Measurements from ENCODE around the gene ERGIC1. TPM values are rescaled to one million over a fixed set of nuclear protein-coding genes. Genes with fewer than 3 reads are reported as not detected.

ERGIC1 gene
- total RNA-seq, 4 donors from 2014 or later, result 116 to 172 (median 144) TPM

DNA sequence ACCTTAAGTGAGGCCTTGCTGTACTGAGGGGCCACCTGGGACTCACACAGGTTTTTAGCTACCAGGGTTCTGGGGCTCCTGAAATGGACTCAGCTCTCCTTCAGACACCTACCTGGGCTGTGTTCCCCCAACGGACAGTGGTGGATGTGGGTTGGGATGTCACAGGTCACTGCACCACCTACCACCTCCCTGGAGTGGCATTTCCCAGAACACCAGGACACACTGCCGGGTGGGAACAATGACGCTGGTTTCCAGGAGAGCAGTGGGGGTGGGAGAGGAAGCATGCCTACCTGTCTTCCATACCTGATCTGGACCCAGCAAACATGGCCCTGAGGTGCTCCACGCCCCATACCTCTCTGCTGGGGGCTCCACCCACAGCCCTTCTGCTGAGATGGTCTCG is 20.9 kb downstream of the ERGIC1 start:
- H3K27ac ChIP-seq, result peak overlapping the region; percentile 77 to 94 (median 92)
- WGBS, 2 donors (ENCODE audit: low coverage in 1 of 2), result no CpG with 5 or more reads among the region's 5 CpGs
- no peak for ATAC-seq
- no peaks in the 10 kb centered on the region for H3K27me3 ChIP-seq
- no peaks in the 10 kb centered on the region for H3K36me3 ChIP-seq
- no peak overlapping the region for H3K4me3 ChIP-seq
- no peaks in the 10 kb centered on the region for H3K9me3 ChIP-seq
- peaks cover 10 to 95% (median 61%) of the 10 kb centered on the region in 3 donors for H3K4me1 ChIP-seq
- no peak for TF ChIP-seq POLR2A (IDR thresholded peaks at IDR 0.05)

DNA sequence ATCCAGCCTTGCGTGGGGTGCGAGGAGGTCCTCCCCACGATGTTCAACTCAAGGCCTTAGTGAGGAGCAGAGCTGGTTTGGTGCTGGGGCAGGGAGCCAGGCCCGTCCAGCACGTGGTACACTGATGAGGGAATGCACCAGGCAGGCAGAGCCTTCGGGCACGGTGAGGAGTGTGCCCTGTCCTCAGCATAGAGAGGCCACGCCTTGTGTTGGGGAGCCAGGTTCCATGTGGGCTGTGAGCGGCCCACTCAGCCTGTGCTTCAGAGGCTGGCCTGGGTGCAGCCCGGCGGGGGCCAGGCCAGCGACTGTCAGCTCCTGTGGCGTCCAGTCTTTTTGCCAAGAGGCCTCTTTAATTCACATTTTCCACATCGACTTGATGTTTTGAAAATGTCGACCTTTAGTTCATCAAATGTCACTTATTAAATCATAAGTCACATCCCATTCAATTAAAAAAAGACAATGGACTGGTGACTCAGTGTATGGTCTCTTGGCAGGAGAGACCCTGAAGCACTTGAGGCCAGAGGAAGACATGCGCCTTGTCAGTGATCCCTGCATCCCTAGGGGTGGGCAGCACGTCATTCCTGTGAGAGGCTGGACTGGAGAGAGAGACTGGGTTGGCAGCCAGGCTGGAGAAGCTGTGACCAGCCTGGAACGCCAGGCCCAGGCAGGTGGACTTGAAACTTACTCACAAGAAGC is 21.7 kb downstream of the ERGIC1 start:
- TF ChIP-seq, protein P1, sequence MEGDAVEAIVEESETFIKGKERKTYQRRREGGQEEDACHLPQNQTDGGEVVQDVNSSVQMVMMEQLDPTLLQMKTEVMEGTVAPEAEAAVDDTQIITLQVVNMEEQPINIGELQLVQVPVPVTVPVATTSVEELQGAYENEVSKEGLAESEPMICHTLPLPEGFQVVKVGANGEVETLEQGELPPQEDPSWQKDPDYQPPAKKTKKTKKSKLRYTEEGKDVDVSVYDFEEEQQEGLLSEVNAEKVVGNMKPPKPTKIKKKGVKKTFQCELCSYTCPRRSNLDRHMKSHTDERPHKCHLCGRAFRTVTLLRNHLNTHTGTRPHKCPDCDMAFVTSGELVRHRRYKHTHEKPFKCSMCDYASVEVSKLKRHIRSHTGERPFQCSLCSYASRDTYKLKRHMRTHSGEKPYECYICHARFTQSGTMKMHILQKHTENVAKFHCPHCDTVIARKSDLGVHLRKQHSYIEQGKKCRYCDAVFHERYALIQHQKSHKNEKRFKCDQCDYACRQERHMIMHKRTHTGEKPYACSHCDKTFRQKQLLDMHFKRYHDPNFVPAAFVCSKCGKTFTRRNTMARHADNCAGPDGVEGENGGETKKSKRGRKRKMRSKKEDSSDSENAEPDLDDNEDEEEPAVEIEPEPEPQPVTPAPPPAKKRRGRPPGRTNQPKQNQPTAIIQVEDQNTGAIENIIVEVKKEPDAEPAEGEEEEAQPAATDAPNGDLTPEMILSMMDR (IDR thresholded peaks at IDR 0.05), result no peak
- TF ChIP-seq EP300 (IDR thresholded peaks at IDR 0.05) (no peak), POLR2A (IDR thresholded peaks at IDR 0.05) (peak; percentile 10 to 24), POLR2AphosphoS5 (IDR thresholded peaks at IDR 0.05) (peak; percentile 81)
- H3K36me3 ChIP-seq, result no peaks in the 10 kb centered on the region
- H3K9me3 ChIP-seq, result no peaks in the 10 kb centered on the region
- H3K4me3 ChIP-seq, result no peak overlapping the region
- 11 to 42% methylated on average over 4 to 7 of the region's 18 CpGs for WGBS, 2 donors (ENCODE audit: low coverage in 1 of 2)
- peak overlapping the region; percentile 77 to 94 (median 92) for H3K27ac ChIP-seq
- H3K27me3 ChIP-seq, result no peaks in the 10 kb centered on the region
- ATAC-seq, result peak; percentile 60
- peaks cover 14 to 97% (median 67%) of the 10 kb centered on the region in 3 donors for H3K4me1 ChIP-seq

DNA sequence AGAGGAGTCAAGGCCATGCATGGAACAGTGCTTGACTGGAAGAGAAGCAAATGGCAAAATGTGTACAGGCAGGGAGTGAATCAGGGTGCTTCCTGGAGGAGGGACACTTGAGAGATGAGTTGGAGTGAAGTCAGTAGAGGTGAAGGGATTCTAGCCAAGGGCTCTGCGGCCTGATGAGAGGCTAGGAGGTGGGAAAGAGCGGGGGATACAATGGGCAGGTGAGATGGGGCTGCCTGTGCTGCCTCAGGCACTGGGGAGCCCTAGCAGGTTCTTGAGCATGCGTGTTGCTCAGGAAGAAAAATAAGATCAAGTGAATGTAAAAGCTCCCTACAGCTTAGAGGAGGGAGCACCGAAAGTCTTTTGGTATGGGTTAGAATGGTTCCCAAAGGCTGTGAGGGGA is 22.3 kb downstream of the ERGIC1 start:
- no peaks in the 10 kb centered on the region for H3K9me3 ChIP-seq
- H3K36me3 ChIP-seq, result no peaks in the 10 kb centered on the region
- TF ChIP-seq, protein P1 (IDR thresholded peaks at IDR 0.05), result no peak
- TF ChIP-seq POLR2A (IDR thresholded peaks at IDR 0.05) (no peak), EP300 (IDR thresholded peaks at IDR 0.05) (no peak), POLR2AphosphoS5 (IDR thresholded peaks at IDR 0.05) (no peak)
- ATAC-seq, result no peak
- no peaks in the 10 kb centered on the region for H3K27me3 ChIP-seq
- peaks cover 16 to 100% (median 73%) of the 10 kb centered on the region in 3 donors for H3K4me1 ChIP-seq
- peak overlapping the region; percentile 77 to 94 (median 92) for H3K27ac ChIP-seq
- 92 to 98% methylated on average over 4 of the region's 4 CpGs for WGBS, 2 donors (ENCODE audit: low coverage in 1 of 2)
- no peak overlapping the region for H3K4me3 ChIP-seq

DNA sequence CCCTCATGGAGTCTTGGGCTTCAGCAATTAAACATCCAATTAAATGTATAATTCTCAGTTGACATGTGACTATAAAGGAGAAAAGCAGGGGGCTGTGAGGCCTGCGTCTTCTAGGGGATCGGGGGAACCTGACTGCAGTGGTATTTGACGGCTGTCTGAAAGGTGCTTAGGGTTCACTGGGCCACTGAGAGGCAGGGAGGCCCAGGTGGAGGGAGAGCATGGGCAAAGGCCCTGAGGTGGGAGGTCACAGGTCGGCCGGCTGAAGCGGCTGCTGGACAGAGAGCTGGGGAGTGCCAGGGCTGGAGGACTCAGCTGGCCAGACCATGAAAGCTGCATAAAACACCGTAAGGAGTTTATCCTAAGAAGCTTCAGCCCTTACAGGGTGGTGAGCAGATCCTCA is 23.9 kb downstream of the ERGIC1 start:
- Histone ChIP-seq H3K27me3 (no peaks in the 10 kb centered on the region), H3K4me3 (no peak overlapping the region), H3K36me3 (no peaks in the 10 kb centered on the region), H3K4me1 (peaks cover 21 to 100% (median 76%) of the 10 kb centered on the region in 3 donors), H3K27ac (peak overlapping the region; percentile 88 to 94 (median 93)), H3K9me3 (no peaks in the 10 kb centered on the region)
- no peak for ATAC-seq
- WGBS, 2 donors (ENCODE audit: low coverage in 1 of 2), result 86% methylated on average over 7 of the region's 7 CpGs; no CpG with 5 or more reads in 1 of the 2 donors
- TF ChIP-seq POLR2AphosphoS5 (IDR thresholded peaks at IDR 0.05) (no peak), EP300 (IDR thresholded peaks at IDR 0.05) (no peak), POLR2A (IDR thresholded peaks at IDR 0.05) (no peak)
- TF ChIP-seq, protein P1 (IDR thresholded peaks at IDR 0.05), result no peak

DNA sequence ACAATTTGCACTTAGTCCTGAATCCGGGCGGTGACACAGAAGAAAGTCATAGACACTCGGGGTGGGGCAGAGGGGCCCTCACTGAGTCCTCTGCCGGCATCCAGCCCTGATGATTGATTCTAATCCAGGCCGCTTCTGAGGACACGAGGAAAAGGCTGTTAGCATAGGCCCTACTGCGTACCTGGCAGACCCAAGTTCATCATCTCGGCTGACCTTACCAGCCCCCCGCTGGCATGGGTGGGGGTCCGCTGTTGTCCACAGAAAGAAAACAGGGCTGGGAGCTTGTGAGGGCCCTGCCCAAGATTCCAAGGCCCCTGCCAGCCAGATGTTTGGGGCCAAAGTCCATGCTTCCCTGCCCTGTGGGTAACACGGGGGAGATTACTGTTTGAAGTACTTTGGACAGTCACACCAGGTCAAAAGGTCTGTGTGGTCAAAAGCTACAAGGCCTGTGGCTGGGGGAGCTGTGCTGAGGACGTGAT is 24.5 kb downstream of the ERGIC1 start:
- no peaks in the 10 kb centered on the region for H3K27me3 ChIP-seq
- peaks cover 21 to 96% (median 70%) of the 10 kb centered on the region in 3 donors for H3K4me1 ChIP-seq
- 0 to 87% methylated on average over 1 to 8 of the region's 12 CpGs for WGBS, 2 donors (ENCODE audit: low coverage in 1 of 2)
- H3K36me3 ChIP-seq, result no peaks in the 10 kb centered on the region
- no peak overlapping the region for H3K4me3 ChIP-seq
- TF ChIP-seq POLR2AphosphoS5 (IDR thresholded peaks at IDR 0.05) (no peak), EP300 (IDR thresholded peaks at IDR 0.05) (no peak), POLR2A (IDR thresholded peaks at IDR 0.05) (no peak)
- TF ChIP-seq, protein P1 (IDR thresholded peaks at IDR 0.05), result no peak
- H3K9me3 ChIP-seq, result no peaks in the 10 kb centered on the region
- ATAC-seq, result no peak
- peak overlapping the region; percentile 88 to 94 (median 93) for H3K27ac ChIP-seq

Measured in gastroesophageal sphincter (tissue), 4 donors.